Coronary artery (tissue), 2 donors: ENCODE results near the gene GPR87.

Experiments used
- DNase-seq: peaks from one replicate; pipeline ENCODE4 v3.0.0-alpha.2; 2017; ENCODE audit warnings: low spot score
- H3K27ac ChIP-seq, 2 donors: fragments of 200-600 bp; sonication (generic); one replicate each; pipeline ENCODE4 v1.5.1; 2016 to 2019
- H3K4me3 ChIP-seq: fragments of 200-600 bp; sonication (generic); 2 replicates; pipeline ENCODE4 v1.5.1; 2016; ENCODE audit warnings: mild to moderate bottlenecking, moderate library complexity
- TF ChIP-seq, protein P1 (sequence below): fragments of 200-600 bp; sonication (generic); IDR thresholded peaks from one replicate; pipeline ENCODE4 v1.5.1; 2019; ENCODE audit warnings: antibody characterized with exemption

GPR87 gene

DNA sequence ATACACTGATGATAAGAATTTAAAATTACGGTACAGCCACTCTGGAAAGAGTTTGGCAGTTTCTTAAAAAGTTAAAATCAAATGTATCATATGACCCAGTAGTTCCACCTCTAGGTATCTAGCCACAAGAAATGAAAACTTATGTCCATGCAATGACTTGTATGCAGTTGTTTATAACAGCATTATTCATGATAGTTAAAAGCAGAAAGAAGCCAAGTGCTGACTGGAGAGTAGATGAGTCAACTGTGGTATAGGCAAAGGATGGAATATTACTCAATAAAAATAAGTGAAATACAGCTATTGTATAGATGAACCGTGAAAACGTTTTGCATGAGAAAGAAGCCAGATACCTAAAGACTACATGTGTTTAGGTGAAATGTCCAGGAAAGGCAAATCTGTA is 14.8 kb downstream of the GPR87 start:
- TF ChIP-seq, protein P1, sequence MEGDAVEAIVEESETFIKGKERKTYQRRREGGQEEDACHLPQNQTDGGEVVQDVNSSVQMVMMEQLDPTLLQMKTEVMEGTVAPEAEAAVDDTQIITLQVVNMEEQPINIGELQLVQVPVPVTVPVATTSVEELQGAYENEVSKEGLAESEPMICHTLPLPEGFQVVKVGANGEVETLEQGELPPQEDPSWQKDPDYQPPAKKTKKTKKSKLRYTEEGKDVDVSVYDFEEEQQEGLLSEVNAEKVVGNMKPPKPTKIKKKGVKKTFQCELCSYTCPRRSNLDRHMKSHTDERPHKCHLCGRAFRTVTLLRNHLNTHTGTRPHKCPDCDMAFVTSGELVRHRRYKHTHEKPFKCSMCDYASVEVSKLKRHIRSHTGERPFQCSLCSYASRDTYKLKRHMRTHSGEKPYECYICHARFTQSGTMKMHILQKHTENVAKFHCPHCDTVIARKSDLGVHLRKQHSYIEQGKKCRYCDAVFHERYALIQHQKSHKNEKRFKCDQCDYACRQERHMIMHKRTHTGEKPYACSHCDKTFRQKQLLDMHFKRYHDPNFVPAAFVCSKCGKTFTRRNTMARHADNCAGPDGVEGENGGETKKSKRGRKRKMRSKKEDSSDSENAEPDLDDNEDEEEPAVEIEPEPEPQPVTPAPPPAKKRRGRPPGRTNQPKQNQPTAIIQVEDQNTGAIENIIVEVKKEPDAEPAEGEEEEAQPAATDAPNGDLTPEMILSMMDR = no peak
- no peak overlapping the region for H3K27ac ChIP-seq
- no peak for DNase-seq
- H3K4me3 ChIP-seq = no peak overlapping the region

DNA sequence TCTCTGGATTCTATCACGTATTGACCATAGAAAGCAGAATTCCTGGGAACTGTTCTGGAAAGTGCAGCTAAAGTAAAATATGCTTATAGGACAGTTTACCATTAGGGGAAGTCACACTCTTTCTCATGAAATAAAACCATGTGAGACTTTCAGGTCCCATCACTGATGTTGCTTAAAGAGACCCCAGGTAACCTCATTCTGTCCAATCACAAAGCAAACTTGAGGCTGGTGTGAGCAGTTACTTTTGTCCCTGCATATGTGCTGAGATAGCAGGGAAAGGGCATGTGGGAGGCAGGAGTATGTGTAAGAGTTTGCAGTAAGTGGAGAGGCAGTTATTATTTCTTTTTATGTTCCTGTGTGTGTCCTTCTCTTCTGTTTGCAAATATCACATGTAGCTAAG is 16.1 kb downstream of the GPR87 start:
- DNase-seq = no peak

DNA sequence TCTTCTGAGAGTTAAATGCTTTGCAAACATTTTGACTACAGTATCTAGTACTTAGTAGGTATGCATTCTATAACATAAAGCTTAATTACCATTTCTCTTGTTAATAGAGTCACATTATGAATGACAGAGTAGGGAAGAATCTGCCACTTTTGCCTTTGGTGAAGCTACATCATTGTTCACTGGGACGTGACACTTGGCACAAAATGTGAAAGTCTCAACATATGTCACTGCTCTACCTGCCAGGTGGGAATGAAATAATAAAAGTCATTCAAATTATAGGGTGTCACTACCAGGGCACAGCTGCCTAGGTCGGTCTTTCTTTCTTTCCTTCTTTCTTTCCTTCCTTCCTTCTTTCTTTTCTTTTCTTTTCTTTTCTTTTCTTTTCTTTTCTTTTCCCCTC is 17.6 kb downstream of the GPR87 start:
- no peak for DNase-seq
- TF ChIP-seq, protein P1 = no peak
- H3K27ac ChIP-seq = no peak overlapping the region
- H3K4me3 ChIP-seq = no peak overlapping the region

More for the DNA sequence above, 16.1 kb downstream of the GPR87 start:
- TF ChIP-seq, protein P1 = no peak
- Histone ChIP-seq H3K4me3 (no peak overlapping the region), H3K27ac (no peak overlapping the region)

DNA sequence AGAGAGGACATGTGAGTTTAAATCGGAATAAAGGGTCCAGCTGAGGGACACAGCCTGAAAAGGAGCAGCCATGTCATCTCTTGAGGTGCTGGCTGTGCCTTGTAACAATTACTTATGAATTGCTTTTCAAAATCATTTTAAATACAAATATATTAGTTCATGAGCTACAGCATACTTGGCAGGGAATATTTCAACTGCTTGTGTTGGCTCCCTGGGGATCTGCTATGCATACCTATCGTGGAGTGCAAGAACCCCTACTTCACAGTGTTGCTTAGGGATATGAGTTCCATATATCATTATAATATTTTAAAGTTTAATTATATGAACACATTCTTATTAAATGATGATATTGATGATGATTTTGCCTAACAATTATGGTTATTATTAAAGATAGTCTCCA is 19.2 kb downstream of the GPR87 start:
- no peak for DNase-seq
- TF ChIP-seq, protein P1 = no peak
- Histone ChIP-seq H3K27ac (no peak overlapping the region), H3K4me3 (no peak overlapping the region)

DNA sequence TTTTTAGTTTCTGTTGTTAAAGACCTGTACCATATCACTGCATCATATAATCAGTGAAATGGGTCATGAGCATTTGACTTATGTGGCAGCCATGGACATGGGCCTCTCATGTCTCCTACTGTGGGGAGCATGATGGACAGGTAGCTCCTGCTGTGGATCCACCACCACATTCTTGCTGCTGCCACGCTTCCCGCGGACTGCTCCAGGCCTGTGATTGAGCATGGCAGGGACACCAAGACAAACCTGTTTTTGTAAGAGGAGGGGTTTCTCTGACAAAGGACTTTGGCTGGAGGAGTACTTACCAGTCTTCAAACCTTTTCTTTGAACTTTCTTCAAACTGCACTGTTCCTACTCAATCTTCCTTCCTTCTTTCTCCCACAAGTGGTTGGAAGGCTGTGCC is 20.4 kb downstream of the GPR87 start:
- Histone ChIP-seq H3K4me3 (no peak overlapping the region), H3K27ac (no peak overlapping the region)
- no peak for DNase-seq
- TF ChIP-seq, protein P1 = no peak

DNA sequence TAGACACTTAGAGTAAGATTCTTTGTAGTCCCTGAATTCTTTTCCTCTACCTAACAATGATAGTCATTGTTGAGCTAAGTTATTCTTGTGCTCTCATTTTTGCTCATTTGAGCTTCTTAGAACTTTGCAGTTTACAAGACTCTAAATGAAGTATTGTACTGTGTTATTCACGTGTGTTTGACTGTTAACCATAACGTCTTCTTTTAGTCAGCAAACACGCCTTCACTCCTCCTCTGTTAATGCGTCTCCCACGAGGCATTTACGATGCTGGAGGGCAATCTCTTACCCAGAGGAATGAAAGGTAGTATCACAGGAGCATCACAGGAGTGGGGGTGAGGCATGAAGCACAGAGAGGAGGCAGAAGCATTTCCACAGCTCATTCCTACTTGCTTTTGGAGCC is 23.5 kb downstream of the GPR87 start:
- no peak for DNase-seq
- Histone ChIP-seq H3K4me3 (no peak overlapping the region), H3K27ac (no peak overlapping the region)
- TF ChIP-seq, protein P1 = no peak

DNA sequence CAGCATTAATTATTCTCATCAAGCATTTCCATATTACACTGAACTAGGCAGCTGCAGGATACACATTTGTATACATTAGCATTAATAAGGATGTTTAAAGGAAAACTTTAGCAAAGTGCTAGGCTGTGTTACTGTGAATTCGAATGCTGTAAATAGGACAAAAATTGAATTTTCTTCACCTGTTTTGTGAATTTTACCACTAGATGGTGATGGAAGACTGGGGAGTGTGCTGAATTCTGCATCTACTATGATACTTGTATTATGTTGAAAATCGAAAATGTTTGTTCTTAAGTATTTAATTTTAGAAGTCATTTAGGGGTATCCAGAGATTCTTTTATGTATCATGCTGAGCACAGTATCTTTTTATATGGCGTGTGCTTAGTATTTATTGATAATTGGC is 25.9 kb downstream of the GPR87 start:
- Histone ChIP-seq H3K4me3 (no peak overlapping the region), H3K27ac (no peak overlapping the region)
- no peak for DNase-seq
- TF ChIP-seq, protein P1 = no peak
